ENCODE results near the gene ATP9A. TPM values are rescaled to one million over a fixed set of nuclear protein-coding genes. Genes with fewer than 3 reads are reported as not detected.

The ATP9A gene
- total RNA-seq, 4 donors from 2014 or later = 15.1 to 50.8 (median 30.0) TPM

DNA sequence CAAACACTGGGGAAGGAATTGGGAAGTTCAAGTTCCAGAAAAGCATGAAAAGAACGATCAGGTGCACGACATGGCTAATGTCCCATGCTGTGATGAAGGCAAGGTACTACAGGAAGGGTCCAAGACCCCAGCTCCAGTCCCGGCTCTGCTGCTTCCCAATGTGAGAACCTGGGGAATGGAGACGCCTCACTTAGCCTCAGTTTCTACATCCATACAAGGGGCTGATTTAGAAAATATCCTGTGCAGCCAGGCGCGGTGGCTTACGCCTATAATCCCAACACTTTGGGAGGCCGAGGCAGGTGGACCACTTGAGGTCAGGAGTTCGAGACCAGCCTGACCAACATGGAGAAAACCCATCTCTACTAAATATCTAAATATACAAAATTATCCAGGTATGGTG lies 144.9 kb downstream of the ATP9A start:
- no peak overlapping the region for H3K4me3 ChIP-seq
- no peaks in the 10 kb centered on the region for H3K4me1 ChIP-seq
- no peaks in the 10 kb centered on the region for H3K36me3 ChIP-seq
- no peak for TF ChIP-seq POLR2A (IDR thresholded peaks at IDR 0.05)
- H3K27me3 ChIP-seq = no peaks in the 10 kb centered on the region
- DNase-seq = no peak
- H3K27ac ChIP-seq = no peak overlapping the region
- no peaks in the 10 kb centered on the region for H3K9me3 ChIP-seq
- intact Hi-C loops (cut with DNase I; ENCODE audit: low total_unique reads) = no loop called here

DNA sequence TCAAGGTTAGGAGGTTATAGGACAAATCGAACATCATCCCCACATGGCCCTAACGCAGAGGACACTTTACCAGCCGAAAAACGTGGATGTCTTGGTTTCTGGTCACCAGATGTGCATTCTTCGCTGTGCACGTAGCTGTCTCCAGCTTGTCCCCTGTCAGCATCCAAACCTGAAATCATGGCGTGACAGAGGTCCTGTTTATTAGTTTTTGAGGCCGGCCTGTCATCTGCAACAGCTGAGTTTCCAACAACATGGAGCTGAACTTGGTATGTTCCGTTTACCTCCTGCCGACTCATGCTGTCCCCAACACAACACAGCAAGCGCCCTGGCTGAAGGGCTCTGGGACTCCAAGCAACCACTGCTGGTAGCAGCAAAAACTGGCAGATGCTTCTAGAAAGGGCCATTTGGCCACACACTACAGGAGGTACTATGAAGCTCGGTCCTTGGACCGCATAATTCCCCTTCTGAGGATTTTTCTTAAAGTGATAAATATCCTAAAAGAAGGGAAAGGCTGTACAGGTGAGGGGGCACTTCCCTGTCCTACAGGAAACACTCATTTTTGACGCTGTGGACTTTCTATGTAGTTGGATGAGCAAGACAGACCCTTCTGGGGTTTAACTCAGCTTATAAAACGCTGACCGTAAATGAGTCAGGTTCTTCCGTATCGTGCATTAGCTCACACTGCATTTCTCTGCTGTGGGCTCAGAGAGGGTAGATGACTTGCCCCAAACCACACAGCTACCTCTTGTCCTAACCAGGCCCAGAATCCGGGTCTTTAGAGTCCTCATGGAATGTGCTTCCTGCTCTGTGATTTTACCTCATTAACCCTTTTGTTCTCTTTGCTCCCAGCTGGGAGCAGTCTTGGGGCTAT lies 146.0 kb downstream of the ATP9A start:
- DNase-seq = no peak
- no peak overlapping the region for H3K27ac ChIP-seq
- TF ChIP-seq, protein P1, sequence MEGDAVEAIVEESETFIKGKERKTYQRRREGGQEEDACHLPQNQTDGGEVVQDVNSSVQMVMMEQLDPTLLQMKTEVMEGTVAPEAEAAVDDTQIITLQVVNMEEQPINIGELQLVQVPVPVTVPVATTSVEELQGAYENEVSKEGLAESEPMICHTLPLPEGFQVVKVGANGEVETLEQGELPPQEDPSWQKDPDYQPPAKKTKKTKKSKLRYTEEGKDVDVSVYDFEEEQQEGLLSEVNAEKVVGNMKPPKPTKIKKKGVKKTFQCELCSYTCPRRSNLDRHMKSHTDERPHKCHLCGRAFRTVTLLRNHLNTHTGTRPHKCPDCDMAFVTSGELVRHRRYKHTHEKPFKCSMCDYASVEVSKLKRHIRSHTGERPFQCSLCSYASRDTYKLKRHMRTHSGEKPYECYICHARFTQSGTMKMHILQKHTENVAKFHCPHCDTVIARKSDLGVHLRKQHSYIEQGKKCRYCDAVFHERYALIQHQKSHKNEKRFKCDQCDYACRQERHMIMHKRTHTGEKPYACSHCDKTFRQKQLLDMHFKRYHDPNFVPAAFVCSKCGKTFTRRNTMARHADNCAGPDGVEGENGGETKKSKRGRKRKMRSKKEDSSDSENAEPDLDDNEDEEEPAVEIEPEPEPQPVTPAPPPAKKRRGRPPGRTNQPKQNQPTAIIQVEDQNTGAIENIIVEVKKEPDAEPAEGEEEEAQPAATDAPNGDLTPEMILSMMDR (IDR thresholded peaks at IDR 0.05) = no peak
- no peak for TF ChIP-seq POLR2A (IDR thresholded peaks at IDR 0.05)
- no peaks in the 10 kb centered on the region for H3K4me1 ChIP-seq
- intact Hi-C loops (cut with DNase I; ENCODE audit: low total_unique reads) = no loop called here
- no peaks in the 10 kb centered on the region for H3K36me3 ChIP-seq
- H3K27me3 ChIP-seq = no peaks in the 10 kb centered on the region
- no peak overlapping the region for H3K4me3 ChIP-seq
- H3K9me3 ChIP-seq = no peaks in the 10 kb centered on the region

DNA sequence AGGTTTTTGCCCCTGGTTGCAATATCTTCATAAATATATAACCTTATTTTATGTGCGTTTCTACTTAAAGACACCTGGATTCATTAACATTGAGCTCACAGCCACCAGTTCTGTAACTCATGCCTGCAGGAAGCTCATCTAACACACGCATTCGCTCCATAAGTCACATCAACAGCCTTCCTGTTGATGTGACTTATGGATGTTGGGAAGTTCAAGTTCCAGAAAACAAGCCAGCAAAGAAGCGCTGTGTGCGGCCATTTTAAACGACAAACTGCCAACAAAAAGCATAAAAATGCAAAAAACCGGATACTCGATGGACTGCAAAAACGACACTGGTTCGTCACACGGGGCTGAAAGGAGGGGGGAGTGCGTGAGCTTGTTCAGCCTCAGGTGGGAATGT lies 147.8 kb downstream of the ATP9A start:
- intact Hi-C loops (cut with DNase I; ENCODE audit: low total_unique reads) = no loop called here
- TF ChIP-seq, protein P1 (IDR thresholded peaks at IDR 0.05) = no peak
- TF ChIP-seq POLR2A (IDR thresholded peaks at IDR 0.05) = no peak

DNA sequence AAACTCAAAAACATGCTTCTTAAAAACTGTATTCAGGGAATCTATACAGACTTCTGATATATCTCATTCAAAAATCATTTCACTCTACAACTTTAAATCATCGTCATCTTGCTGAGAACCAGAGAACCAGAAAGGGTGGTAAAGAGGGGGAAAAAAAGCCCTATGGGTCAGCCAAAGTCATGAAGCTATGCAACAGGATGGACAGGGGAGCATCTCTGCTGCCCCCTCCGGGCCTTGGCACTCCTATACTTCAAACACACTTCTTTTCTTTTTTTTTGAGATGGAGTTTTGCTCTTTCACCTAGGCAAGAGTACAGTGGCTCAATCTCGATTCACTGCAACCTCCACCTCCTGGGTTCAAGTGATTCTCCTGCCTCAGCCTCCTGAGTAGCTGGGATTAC lies 152.1 kb downstream of the ATP9A start:
- Histone ChIP-seq H3K9me3 (no peaks in the 10 kb centered on the region), H3K27ac (peak overlapping the region in 1 of 2 donors; percentile 84), H3K36me3 (no peaks in the 10 kb centered on the region), H3K4me1 (peaks cover 0 to 6% of the 10 kb centered on the region in 2 donors), H3K4me3 (no peak overlapping the region), H3K27me3 (no peaks in the 10 kb centered on the region)
- TF ChIP-seq, protein P1 (IDR thresholded peaks at IDR 0.05) = no peak
- TF ChIP-seq POLR2A (IDR thresholded peaks at IDR 0.05) = no peak
- intact Hi-C loops (cut with DNase I; ENCODE audit: low total_unique reads) = no loop called here
- DNase-seq = no peak

More for the DNA sequence above, 147.8 kb downstream of the ATP9A start:
- no peak overlapping the region for H3K27ac ChIP-seq
- no peak for DNase-seq
- H3K27me3 ChIP-seq = no peaks in the 10 kb centered on the region
- no peaks in the 10 kb centered on the region for H3K36me3 ChIP-seq
- H3K9me3 ChIP-seq = no peaks in the 10 kb centered on the region
- H3K4me3 ChIP-seq = no peak overlapping the region
- H3K4me1 ChIP-seq = no peaks in the 10 kb centered on the region

DNA sequence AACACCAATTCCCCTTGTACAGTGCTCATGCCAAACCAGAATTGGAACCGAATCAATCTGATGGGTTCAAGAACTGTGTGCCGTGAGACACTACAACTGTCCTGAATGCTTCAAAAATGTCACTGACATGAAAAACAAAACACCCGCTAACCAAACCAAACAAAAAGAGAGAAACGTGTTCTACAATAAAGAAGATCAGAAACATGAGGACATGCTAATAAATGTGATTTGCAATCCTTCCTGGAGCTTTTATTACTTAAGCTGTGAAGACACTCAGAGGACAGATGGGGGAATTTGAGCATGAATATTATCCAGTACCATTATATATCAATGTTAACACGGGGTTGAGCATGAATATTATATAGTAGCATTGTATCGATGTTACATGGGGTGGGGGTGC lies 153.5 kb downstream of the ATP9A start:
- Histone ChIP-seq H3K27me3 (no peaks in the 10 kb centered on the region), H3K4me1 (peaks cover 0 to 6% of the 10 kb centered on the region in 2 donors), H3K36me3 (no peaks in the 10 kb centered on the region), H3K27ac (peak overlapping the region; percentile 74 to 84), H3K9me3 (no peaks in the 10 kb centered on the region), H3K4me3 (no peak overlapping the region)
- TF ChIP-seq POLR2A (IDR thresholded peaks at IDR 0.05) = no peak
- TF ChIP-seq, protein P1 (IDR thresholded peaks at IDR 0.05) = no peak
- intact Hi-C loops (cut with DNase I; ENCODE audit: low total_unique reads) = no loop called here
- DNase-seq = no peak
